Keratinocyte (primary cell): ENCODE data around the gene RASA1.
"Not testable (repeated sequence)": the region's sequence is repeated elsewhere in the genome, so short reads cannot be mapped to it uniquely, and the experiment has no call there.

Experiments used
- CTCF ChIP-seq, 3 experiments: IDR thresholded peaks in 1 of 3; conservative IDR thresholded peaks in 1 of 3; optimal IDR thresholded peaks in 1 of 3; 2 replicates in 2 of 3; 3 replicates in 1 of 3; pipeline versions ENCODE3 to v1.5.1; 2011; ENCODE audit warnings: low read length in 3 of 3, mild to moderate bottlenecking in 3 of 3, moderate library complexity in 2 of 3, control low read depth in 1 of 3, inconsistent platforms in 1 of 3; ENCODE audit not compliant: insufficient read depth in 2 of 3; ENCODE audit errors: extremely low read depth in 1 of 3
- EZH2 ChIP-seq: IDR thresholded peaks from one replicate; pipeline ENCODE4 v1.6.1; 2012; ENCODE audit warnings: inconsistent platforms, mild to moderate bottlenecking, low read length, moderate library complexity

- TF ChIP-seq CTCF (optimal IDR thresholded peaks at IDR 0.05 in 1 of 3, IDR thresholded peaks at IDR 0.05 in 1 of 3, conservative IDR thresholded peaks at IDR 0.05 in 1 of 3; ENCODE audit: extremely low read depth in 1 of 3, insufficient read depth in 2 of 3, low read length in 3 of 3); EZH2: not testable (repeated sequence)
Observed at GRCh38 chr5:87287266-87287665, 19.6 kb downstream of the RASA1 start.
